Keratinocyte (primary cell): Measurements from ENCODE around the gene DHFR2. TPM values are rescaled to one million over a fixed set of nuclear protein-coding genes. Genes with fewer than 3 reads are reported as not detected.

Source experiments
- DNase-seq: peaks from one replicate; pipeline ENCODE4 v3.0.0-alpha.2; 2011; ENCODE audit warnings: low read depth, missing footprints, low spot score
- FAIRE-seq: peaks from 2 replicates; lab custom pipeline; 2011; peaks lifted over from hg19 to GRCh38; lab: Jason Lieb, UNC
- H2AFZ ChIP-seq: 2 replicates; pipeline ENCODE4 v1.6.0; 2012; ENCODE audit warnings: low read length, control low read depth, inconsistent platforms; ENCODE audit not compliant: control insufficient read depth
- H3K27ac ChIP-seq: 2 replicates; pipeline ENCODE4 v1.5.1; 2011; ENCODE audit warnings: low read length; ENCODE audit not compliant: control insufficient read depth, insufficient read depth
- H3K27me3 ChIP-seq: 3 replicates; pipeline ENCODE4 v1.6.0; 2011; ENCODE audit warnings: low read length; ENCODE audit not compliant: control insufficient read depth, insufficient read depth; ENCODE audit errors: extremely low read depth
- H3K36me3 ChIP-seq, 2 experiments: 2 replicates in 1 of 2; 3 replicates in 1 of 2; pipeline ENCODE4 v1.5.1; 2011; ENCODE audit warnings: low read length in 2 of 2, mild to moderate bottlenecking in 1 of 2; ENCODE audit not compliant: control insufficient read depth in 2 of 2, insufficient read depth in 2 of 2; ENCODE audit errors: extremely low read depth in 1 of 2
- H3K4me1 ChIP-seq: 3 replicates; pipeline ENCODE4 v1.5.1; 2011; ENCODE audit warnings: low read length; ENCODE audit not compliant: control insufficient read depth, insufficient read depth; ENCODE audit errors: extremely low read depth
- H3K4me2 ChIP-seq: 3 replicates; pipeline ENCODE4 v1.6.0; 2011; ENCODE audit warnings: low read depth, low read length; ENCODE audit not compliant: control insufficient read depth, insufficient read depth; ENCODE audit errors: extremely low read depth
- H3K4me3 ChIP-seq, 3 experiments: fragments of 200-600 bp in 1 of 3; sonication (generic) in 1 of 3; 2 replicates in 2 of 3; 3 replicates in 1 of 3; pipeline ENCODE4 v1.5.1; 2011 to 2016; ENCODE audit warnings: low read length in 3 of 3, mild to moderate bottlenecking in 3 of 3, control low read depth in 2 of 3, inconsistent platforms in 1 of 3, low read depth in 1 of 3, mixed read lengths in 1 of 3, mixed run types in 1 of 3, moderate library complexity in 1 of 3; ENCODE audit not compliant: control insufficient read depth in 2 of 3, insufficient read depth in 2 of 3; ENCODE audit errors: extremely low read depth in 1 of 3
- H3K79me2 ChIP-seq: 2 replicates; pipeline ENCODE4 v1.6.0; 2012; ENCODE audit warnings: low read length; ENCODE audit not compliant: control insufficient read depth, insufficient read depth
- H3K9ac ChIP-seq: 3 replicates; pipeline ENCODE4 v1.6.0; 2011; ENCODE audit warnings: low read length; ENCODE audit not compliant: control insufficient read depth, insufficient read depth; ENCODE audit errors: extremely low read depth
- H3K9me1 ChIP-seq: 3 replicates; pipeline ENCODE4 v1.6.0; 2011; ENCODE audit warnings: low read length; ENCODE audit not compliant: control insufficient read depth, insufficient read depth; ENCODE audit errors: extremely low read depth
- H3K9me3 ChIP-seq: 2 replicates; pipeline ENCODE4 v1.5.1; 2012; ENCODE audit warnings: low read depth, low read length; ENCODE audit not compliant: control insufficient read depth
- H4K20me1 ChIP-seq: 3 replicates; pipeline ENCODE4 v1.6.0; 2011; ENCODE audit warnings: low read length; ENCODE audit not compliant: control insufficient read depth, insufficient read depth; ENCODE audit errors: extremely low read depth
- EZH2 ChIP-seq: IDR thresholded peaks from one replicate; pipeline ENCODE4 v1.6.1; 2012; ENCODE audit warnings: inconsistent platforms, mild to moderate bottlenecking, low read length, moderate library complexity
- dilution Hi-C: fragments of 300-500 bp; cut with MboI; formaldehyde crosslinking; loops from one replicate; pipeline ENCODE4 v1.7.0; 2020; ENCODE audit warnings: low sequenced_read_pairs; ENCODE audit not compliant: extremely low pct_ligation_motif_present
- polyA plus RNA-seq, 5 experiments: library from polyadenylated mRNA; depleted of rRNA in 3 of 5; stranded (reverse) in 3 of 5; stranded (forward) in 1 of 5; unstranded in 1 of 5; fragments of >200 nt; gene quantifications; 1 replicate in 1 of 5; 2 replicates in 3 of 5; 3 replicates in 1 of 5; pipeline versions ENCODE4 v1.2.1 to v1.2.3, GENCODE V29; 2011 to 2012; ENCODE audit warnings: missing spikeins in 2 of 5, low read depth in 1 of 5, low replicate concordance in 1 of 5
- TF ChIP-seq, protein P1 (sequence below), 3 experiments: IDR thresholded peaks in 1 of 3; conservative IDR thresholded peaks in 1 of 3; optimal IDR thresholded peaks in 1 of 3; 2 replicates in 2 of 3; 3 replicates in 1 of 3; pipeline versions ENCODE3 to v1.5.1; 2011; ENCODE audit warnings: low read length in 3 of 3, mild to moderate bottlenecking in 3 of 3, moderate library complexity in 2 of 3, control low read depth in 1 of 3, inconsistent platforms in 1 of 3; ENCODE audit not compliant: insufficient read depth in 2 of 3; ENCODE audit errors: extremely low read depth in 1 of 3

Gene DHFR2
- polyA plus RNA-seq, 1 donor (not counting 4 experiments of a cell fraction or from before 2014, with no cell fraction given): 3.6 TPM

DNA sequence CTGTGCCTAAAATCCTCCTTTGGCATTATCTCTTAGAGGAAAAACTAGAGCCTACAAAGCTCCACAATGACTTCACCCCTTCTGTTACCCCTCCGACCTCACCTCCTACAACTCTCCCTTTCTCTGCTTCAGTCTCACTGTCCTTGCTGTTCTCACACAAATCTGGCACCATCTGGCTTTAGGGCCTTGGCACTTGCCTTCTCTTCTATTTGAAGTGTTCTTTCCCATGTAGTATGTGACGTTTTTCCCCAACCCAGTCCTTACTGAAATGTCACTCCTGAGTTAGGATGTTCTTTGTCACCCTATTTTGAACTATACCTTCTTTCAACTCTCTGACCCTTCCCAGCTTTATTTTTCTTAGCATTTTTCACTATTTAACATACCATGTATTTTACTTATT is 43.1 kb downstream of the DHFR2 start:
- dilution Hi-C loops: no loop called here
- FAIRE-seq (no peak), DNase-seq (no peak)
- H3K79me2 ChIP-seq: no peaks in the 10 kb centered on the region
- no peaks in the 10 kb centered on the region for H3K9me3 ChIP-seq
- no peak overlapping the region for H3K27ac ChIP-seq
- no peaks in the 10 kb centered on the region for H3K4me1 ChIP-seq
- no peaks in the 10 kb centered on the region for H3K9me1 ChIP-seq
- TF ChIP-seq EZH2: no peak
- TF ChIP-seq, protein P1, sequence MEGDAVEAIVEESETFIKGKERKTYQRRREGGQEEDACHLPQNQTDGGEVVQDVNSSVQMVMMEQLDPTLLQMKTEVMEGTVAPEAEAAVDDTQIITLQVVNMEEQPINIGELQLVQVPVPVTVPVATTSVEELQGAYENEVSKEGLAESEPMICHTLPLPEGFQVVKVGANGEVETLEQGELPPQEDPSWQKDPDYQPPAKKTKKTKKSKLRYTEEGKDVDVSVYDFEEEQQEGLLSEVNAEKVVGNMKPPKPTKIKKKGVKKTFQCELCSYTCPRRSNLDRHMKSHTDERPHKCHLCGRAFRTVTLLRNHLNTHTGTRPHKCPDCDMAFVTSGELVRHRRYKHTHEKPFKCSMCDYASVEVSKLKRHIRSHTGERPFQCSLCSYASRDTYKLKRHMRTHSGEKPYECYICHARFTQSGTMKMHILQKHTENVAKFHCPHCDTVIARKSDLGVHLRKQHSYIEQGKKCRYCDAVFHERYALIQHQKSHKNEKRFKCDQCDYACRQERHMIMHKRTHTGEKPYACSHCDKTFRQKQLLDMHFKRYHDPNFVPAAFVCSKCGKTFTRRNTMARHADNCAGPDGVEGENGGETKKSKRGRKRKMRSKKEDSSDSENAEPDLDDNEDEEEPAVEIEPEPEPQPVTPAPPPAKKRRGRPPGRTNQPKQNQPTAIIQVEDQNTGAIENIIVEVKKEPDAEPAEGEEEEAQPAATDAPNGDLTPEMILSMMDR (optimal IDR thresholded peaks at IDR 0.05 in 1 of 3, IDR thresholded peaks at IDR 0.05 in 1 of 3, conservative IDR thresholded peaks at IDR 0.05 in 1 of 3; ENCODE audit: extremely low read depth in 1 of 3, insufficient read depth in 2 of 3, low read length in 3 of 3): no peak
- no peak overlapping the region for H3K9ac ChIP-seq
- no peaks in the 10 kb centered on the region for H4K20me1 ChIP-seq
- H3K4me3 ChIP-seq: no peak overlapping the region
- no peaks in the 10 kb centered on the region for H3K27me3 ChIP-seq
- H2AFZ ChIP-seq: no peak overlapping the region
- no peak overlapping the region for H3K4me2 ChIP-seq
- H3K36me3 ChIP-seq: no peaks in the 10 kb centered on the region

GRCh38 chr3:94015025-94015424 is 47.7 kb downstream of the DHFR2 start:
- Histone ChIP-seq H3K27ac (no peak overlapping the region), H3K79me2 (no peaks in the 10 kb centered on the region), H2AFZ (no peak overlapping the region), H3K4me3 (no peak overlapping the region), H3K4me1 (no peaks in the 10 kb centered on the region), H4K20me1 (no peaks in the 10 kb centered on the region), H3K36me3 (no peaks in the 10 kb centered on the region), H3K9me3 (no peaks in the 10 kb centered on the region), H3K27me3 (no peaks in the 10 kb centered on the region), H3K9ac (no peak overlapping the region), H3K9me1 (no peaks in the 10 kb centered on the region), H3K4me2 (no peak overlapping the region)
- FAIRE-seq (no peak), DNase-seq (no peak)
- dilution Hi-C loops: no loop called here
- TF ChIP-seq EZH2: no peak
- TF ChIP-seq, protein P1 (optimal IDR thresholded peaks at IDR 0.05 in 1 of 3, IDR thresholded peaks at IDR 0.05 in 1 of 3, conservative IDR thresholded peaks at IDR 0.05 in 1 of 3; ENCODE audit: extremely low read depth in 1 of 3, insufficient read depth in 2 of 3, low read length in 3 of 3): no peak
